HepG2 (cell line): Measurements from ENCODE around the gene PTK7. TPM values are rescaled to one million over a fixed set of nuclear protein-coding genes. Genes with fewer than 3 reads are reported as not detected.

Experiments
- AHR ChIP-seq: IDR thresholded peaks from 2 replicates; pipeline ENCODE4 v1.6.1; 2018; ENCODE audit warnings: missing genetic modification reagents, missing compliant biosample characterization
- FIP1L1 ChIP-seq: fragments of 200-400 bp; formaldehyde crosslinking; IDR thresholded peaks from 2 replicates; pipeline ENCODE4 v1.6.1; 2018; ENCODE audit warnings: low read depth, mild to moderate bottlenecking, low read length, moderate library complexity, borderline replicate concordance; ENCODE audit not compliant: insufficient read depth
- FUBP1 ChIP-seq: sonication (generic); formaldehyde crosslinking; IDR thresholded peaks from 2 replicates; pipeline ENCODE4 v1.5.1; 2020; ENCODE audit warnings: missing genetic modification reagents, mild to moderate bottlenecking, borderline replicate concordance
- HCFC1 ChIP-seq: fragments of 150-350 bp; IDR thresholded peaks from 2 replicates; pipeline ENCODE4 v1.6.1; 2014; ENCODE audit warnings: low read depth, low read length
- JDP2 ChIP-seq: sonication (generic); formaldehyde crosslinking; IDR thresholded peaks from 2 replicates; pipeline ENCODE4 v1.8.1; 2022; ENCODE audit warnings: missing genetic modification reagents, borderline replicate concordance
- NCOR1 ChIP-seq: fragments of 200-600 bp; sonication (generic); IDR thresholded peaks from 2 replicates; pipeline ENCODE4 v1.7.0; 2017; ENCODE audit warnings: antibody characterized with exemption, low read length, borderline replicate concordance
- NFYC ChIP-seq: IDR thresholded peaks from 2 replicates; pipeline ENCODE4 v1.6.1; 2016; ENCODE audit warnings: missing genetic modification reagents, missing compliant biosample characterization
- PAXIP1 ChIP-seq: sonication (generic); formaldehyde crosslinking; conservative IDR thresholded peaks from 2 replicates; pipeline ENCODE4 v1.4.0; 2020; ENCODE audit warnings: mild to moderate bottlenecking, missing genetic modification reagents, moderate library complexity
- PLSCR1 ChIP-seq: sonication (generic); formaldehyde crosslinking; IDR thresholded peaks from 2 replicates; pipeline ENCODE4 v1.5.0; 2020; ENCODE audit warnings: missing genetic modification reagents, mild to moderate bottlenecking, borderline replicate concordance
- SPEN ChIP-seq: sonication (generic); formaldehyde crosslinking; IDR thresholded peaks from 2 replicates; pipeline ENCODE4 v1.5.1; 2020; ENCODE audit warnings: low read depth, mild to moderate bottlenecking, missing genetic modification reagents
- TP53 ChIP-seq: sonication (generic); formaldehyde crosslinking; conservative IDR thresholded peaks from 2 replicates; pipeline ENCODE4 v1.4.0; 2020; ENCODE audit warnings: missing genetic modification reagents
- YEATS2 ChIP-seq: sonication (generic); formaldehyde crosslinking; IDR thresholded peaks from 2 replicates; pipeline ENCODE4 v1.4.0; 2020; ENCODE audit warnings: missing genetic modification reagents, borderline replicate concordance
- ZNF280D ChIP-seq: sonication (generic); formaldehyde crosslinking; IDR thresholded peaks from 2 replicates; pipeline ENCODE4 v1.5.1; 2020; ENCODE audit warnings: mild to moderate bottlenecking, missing genetic modification reagents
- ZNF431 ChIP-seq: sonication (generic); formaldehyde crosslinking; IDR thresholded peaks from 2 replicates; pipeline ENCODE4 v1.9.0; 2022; ENCODE audit warnings: missing genetic modification reagents, low read depth, mild to moderate bottlenecking, borderline replicate concordance
- ZNF484 ChIP-seq: sonication (generic); formaldehyde crosslinking; IDR thresholded peaks from 2 replicates; pipeline ENCODE4 v1.5.1; 2020; ENCODE audit warnings: mild to moderate bottlenecking, low read depth, missing genetic modification reagents, borderline replicate concordance
- ZNF614 ChIP-seq: IDR thresholded peaks from 2 replicates; pipeline ENCODE4 v1.6.1; 2018; ENCODE audit warnings: missing biosample characterization, missing genetic modification reagents, inconsistent platforms, borderline replicate concordance
- ZNF784 ChIP-seq: sonication (generic); formaldehyde crosslinking; IDR thresholded peaks from 2 replicates; pipeline ENCODE4 v1.5.1; 2020; ENCODE audit warnings: missing genetic modification reagents, mild to moderate bottlenecking, borderline replicate concordance
- polyA plus RNA-seq, 8 experiments: library from polyadenylated mRNA; depleted of rRNA in 3 of 8; stranded (reverse) in 7 of 8; unstranded in 1 of 8; fragments of >200 nt; fragmentation: Illumina TruSeq in 4 of 8; extraction: Trizol in 4 of 8; gene quantifications; 2 replicates each; pipeline versions ENCODE4 v1.2.1 to v1.2.3, GENCODE V29; 2011 to 2016; ENCODE audit warnings: low read depth in 4 of 8, missing spikeins in 1 of 8, mixed read lengths in 1 of 8; ENCODE audit not compliant: insufficient read depth in 1 of 8
- total RNA-seq, 5 experiments: library from RNA; depleted of rRNA; stranded (reverse); fragments of >200 nt; fragmentation: Illumina TruSeq; extraction: Trizol; gene quantifications; 2 replicates each; pipeline ENCODE4 v1.2.3, GENCODE V29; 2016; ENCODE audit warnings: low read depth in 1 of 5

Gene PTK7
- total and polyA plus RNA-seq, 2 of the 13 experiments (the other 11 are each of a cell fraction or from before 2014, with no cell fraction given) = 98.5 to 99.8 TPM

GRCh38 chr6:43174263-43175112, 98.4 kb downstream of the PTK7 start (continued):
- peak; percentile 84 for TF ChIP-seq ZNF280D
- peak; percentile 63 for TF ChIP-seq PAXIP1 (CRISPR knock-in tag)
- peak; percentile 99 for TF ChIP-seq NFYC (CRISPR knock-in tag)
- no peak for TF ChIP-seq ZNF484 (CRISPR knock-in tag)
- 0 out of 2 replicates have a peak, but pooled peaks have one; percentile 9 for TF ChIP-seq FUBP1 (CRISPR knock-in tag)
- TF ChIP-seq YEATS2 (CRISPR knock-in tag) = peak; percentile 31; the same call in 1 of the 2 replicates
- 0 out of 2 replicates have a peak, but pooled peaks have one; percentile 34 for TF ChIP-seq ZNF784 (CRISPR knock-in tag)
- no peak for TF ChIP-seq PLSCR1 (CRISPR knock-in tag)
- TF ChIP-seq NCOR1 = peak; percentile 67; the same call in 1 of the 2 replicates
- TF ChIP-seq AHR (CRISPR knock-in tag) = 0 out of 2 replicates have a peak, but pooled peaks have one; percentile 40
- no peak for TF ChIP-seq ZNF431 (CRISPR knock-in tag)
- TF ChIP-seq ZNF614 (CRISPR knock-in tag) = no peak; the same call in 1 of the 2 replicates
- TF ChIP-seq HCFC1 = no peak; the same call in 1 of the 2 replicates
- TF ChIP-seq JDP2 (CRISPR knock-in tag) = no peak
- no peak for TF ChIP-seq TP53 (CRISPR knock-in tag)
- TF ChIP-seq FIP1L1 = no peak
- TF ChIP-seq SPEN (CRISPR knock-in tag) = peak; percentile 60
